ENCODE data around the gene FAM114A2. TPM values are rescaled to one million over a fixed set of nuclear protein-coding genes. Genes with fewer than 3 reads are reported as not detected.
"Not testable (repeated sequence)": the region's sequence is repeated elsewhere in the genome, so short reads cannot be mapped to it uniquely, and the experiment has no call there.

Gene FAM114A2
- 25.0 and 27.0 TPM in 2 replicates for total RNA-seq (2014; rRNA removed; shearing (Covaris generic))

DNA sequence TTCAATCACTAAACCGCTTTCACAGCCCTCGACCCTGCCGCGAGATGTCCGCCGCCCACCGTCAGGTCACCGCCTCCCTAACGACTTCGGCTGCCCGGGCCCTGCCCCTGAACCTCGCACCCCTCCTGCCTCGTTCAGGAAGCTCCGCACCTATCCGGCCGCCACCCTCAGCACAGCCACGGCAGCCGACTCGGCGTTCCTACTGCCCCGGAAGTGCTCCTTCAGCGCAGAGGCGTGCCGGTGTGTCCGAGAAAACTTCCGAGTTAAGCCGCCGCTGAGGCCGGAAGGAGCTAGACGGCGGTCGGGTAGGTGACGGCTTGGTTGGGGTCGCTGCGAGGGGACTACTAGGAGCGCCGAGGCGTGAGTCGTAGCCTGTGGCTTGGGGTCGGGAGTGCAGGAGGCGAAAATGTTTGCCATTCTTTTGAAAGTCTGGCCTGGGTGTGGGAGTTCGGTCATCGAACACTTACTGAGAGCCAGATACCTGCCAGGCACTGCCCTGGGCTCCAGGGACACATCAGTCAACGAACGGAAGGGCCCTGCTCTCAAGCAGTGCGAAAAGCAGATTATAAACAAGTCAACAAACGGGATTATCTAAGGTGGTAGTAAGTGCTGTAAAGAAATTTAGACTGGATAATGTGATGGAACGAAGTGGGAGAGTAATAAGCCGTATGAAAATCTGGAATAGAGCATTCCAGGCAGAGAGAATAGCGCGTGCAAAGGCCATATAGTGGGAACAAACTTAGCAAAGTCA lies at the start of gene FAM114A2, which contains the start of gene MFAP3:
Gene FAM114A2, minus strand, starts transcription at position 204 of the 751 bp plus-strand sequence. CDS start 3,957 bp downstream, outside the sequence.
Gene MFAP3, plus strand, starts transcription at position 261 of the 751 bp plus-strand sequence. CDS start 10,756 bp downstream, outside the sequence.
- DNase-seq (ENCODE audit: low spot score) = peak; percentile 88
- in situ Hi-C loops (cut with HindIII; ENCODE audit: low sequenced_read_pairs) = no loop called here

DNA sequence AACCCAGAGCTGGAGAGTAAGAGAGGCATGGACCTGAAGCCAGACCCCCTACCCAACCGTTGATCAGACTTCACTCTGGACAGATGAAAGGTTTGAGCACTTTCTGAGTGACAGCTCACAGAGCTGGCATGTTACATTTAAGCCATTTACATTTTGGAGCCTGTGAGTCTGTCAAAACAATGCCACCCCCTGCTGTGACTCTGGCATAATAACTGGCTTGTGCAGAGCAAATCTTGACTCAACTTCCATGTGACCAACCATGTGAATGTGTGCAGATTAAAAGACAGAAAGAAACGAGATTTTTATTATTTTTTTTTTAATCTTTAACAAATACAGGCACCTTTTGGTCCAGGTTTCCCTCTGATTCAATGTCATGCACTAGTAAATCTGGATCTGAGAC lies 48.5 kb upstream of the FAM114A2 start:
- peak; percentile 21 for DNase-seq (ENCODE audit: low spot score)
- in situ Hi-C loops (cut with HindIII; ENCODE audit: low sequenced_read_pairs) = no loop called here

DNA sequence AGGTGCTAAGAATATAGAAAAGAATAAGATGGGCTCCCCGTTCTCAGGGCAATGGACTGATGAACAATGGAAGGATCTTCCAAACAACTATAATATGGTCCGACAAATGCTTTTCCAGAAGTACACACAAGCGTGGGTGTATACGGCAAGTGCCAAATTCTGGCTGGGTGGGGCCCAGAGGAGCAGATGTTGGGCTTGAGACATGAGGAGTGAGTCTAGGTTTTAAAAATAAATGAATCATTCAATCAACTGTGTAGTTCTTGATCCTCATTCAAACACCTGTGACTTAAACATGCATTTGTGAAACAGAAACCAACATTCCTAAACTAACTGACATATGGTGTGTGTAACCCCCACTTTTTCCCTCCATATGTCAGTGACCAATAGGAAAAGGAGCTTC lies 47.9 kb upstream of the FAM114A2 start:
- in situ Hi-C loops (cut with HindIII; ENCODE audit: low sequenced_read_pairs) = no loop called here
- DNase-seq (ENCODE audit: low spot score) = no peak

DNA sequence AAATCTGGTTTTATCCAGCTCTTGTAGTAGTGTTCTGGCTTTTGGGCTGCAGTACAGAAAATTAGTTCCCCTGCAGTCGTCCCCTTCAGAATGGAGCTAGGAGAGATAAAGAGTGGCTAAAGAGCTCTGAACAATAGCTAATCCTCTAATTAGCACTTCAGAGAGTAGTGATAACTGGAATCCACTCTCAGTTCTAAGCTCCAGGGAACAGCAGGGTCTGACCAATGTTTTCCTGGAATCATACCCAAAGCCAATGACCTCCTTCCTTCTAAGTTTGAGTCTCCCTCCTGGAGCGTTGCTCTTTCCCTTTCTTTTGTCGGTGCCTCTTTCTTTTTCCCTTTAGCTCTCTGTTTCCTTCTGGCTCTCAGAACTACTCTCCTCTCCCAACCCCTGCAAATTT lies 47.4 kb upstream of the FAM114A2 start:
- in situ Hi-C loops (cut with HindIII; ENCODE audit: low sequenced_read_pairs) = no loop called here
- DNase-seq (ENCODE audit: low spot score) = no peak

DNA sequence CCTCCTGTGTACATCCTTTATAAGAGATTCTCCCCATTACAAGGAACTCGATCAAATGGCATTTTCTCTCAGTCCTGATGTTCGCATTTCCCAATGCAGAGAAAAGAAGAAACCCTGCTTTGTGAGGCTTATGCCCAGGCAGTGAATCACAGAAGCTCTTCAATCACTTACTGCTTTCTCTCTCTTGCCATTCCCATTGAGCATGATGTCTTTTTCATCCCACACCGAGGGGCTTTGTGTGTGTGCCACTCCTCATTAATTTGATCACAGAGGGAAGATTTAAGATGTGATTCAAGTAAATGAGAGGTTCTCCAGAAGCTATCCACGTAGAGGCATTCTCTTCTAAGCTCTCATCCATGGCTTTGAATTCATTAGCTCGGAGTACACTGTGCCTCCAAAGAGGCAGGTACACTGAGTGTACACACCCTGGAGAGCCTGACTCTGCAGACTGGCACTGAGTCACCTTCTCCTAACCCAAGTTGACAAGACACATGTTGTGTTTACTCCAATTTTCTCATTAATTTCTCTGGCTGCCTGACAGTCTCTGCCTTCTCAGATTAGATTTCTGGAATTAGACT lies 45.4 kb upstream of the FAM114A2 start:
- no peak for DNase-seq (ENCODE audit: low spot score)
- in situ Hi-C loops (cut with HindIII; ENCODE audit: low sequenced_read_pairs) = no loop called here

DNA sequence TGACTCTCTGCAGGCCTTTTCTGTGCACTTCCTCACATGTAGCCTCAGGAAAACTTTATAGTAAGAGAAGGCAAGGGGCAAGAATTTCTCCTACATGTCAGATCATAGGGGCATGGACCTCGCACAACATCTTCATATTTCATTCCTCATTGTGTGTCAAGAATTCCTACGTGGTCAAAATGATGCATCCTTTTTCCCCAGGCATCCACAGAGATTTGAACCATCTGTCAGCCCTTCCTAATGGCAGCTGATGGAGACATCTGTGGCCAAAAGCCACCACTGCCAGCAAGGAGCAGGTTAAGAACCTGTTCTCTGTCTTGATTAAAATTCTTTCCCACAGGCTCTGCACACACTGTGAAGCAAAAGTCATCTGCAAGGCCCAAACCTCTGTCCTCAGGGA lies 42.5 kb upstream of the FAM114A2 start:
- in situ Hi-C loops (cut with HindIII; ENCODE audit: low sequenced_read_pairs) = no loop called here
- peak; percentile 25 for DNase-seq (ENCODE audit: low spot score)

DNA sequence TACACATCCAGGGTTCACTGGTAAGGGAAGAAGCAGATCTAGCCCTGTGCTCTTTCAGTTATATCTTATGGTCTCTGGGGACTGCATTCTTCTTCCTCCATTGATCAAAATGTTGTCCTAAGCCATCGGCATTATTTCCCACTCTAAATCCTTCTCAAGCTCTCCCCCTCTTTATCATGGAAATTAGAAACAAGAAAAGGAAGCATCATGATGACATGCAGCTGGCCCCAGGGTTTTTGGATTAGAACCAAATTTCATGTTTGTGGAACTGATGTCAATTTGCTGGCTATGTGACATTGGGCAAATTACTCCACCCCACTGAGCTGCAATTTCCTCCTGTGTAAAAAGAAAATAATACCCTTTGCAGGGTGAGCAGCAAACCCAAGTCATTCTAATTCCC lies 39.6 kb upstream of the FAM114A2 start:
- no peak for DNase-seq (ENCODE audit: low spot score)
- in situ Hi-C loops (cut with HindIII; ENCODE audit: low sequenced_read_pairs) = no loop called here

DNA sequence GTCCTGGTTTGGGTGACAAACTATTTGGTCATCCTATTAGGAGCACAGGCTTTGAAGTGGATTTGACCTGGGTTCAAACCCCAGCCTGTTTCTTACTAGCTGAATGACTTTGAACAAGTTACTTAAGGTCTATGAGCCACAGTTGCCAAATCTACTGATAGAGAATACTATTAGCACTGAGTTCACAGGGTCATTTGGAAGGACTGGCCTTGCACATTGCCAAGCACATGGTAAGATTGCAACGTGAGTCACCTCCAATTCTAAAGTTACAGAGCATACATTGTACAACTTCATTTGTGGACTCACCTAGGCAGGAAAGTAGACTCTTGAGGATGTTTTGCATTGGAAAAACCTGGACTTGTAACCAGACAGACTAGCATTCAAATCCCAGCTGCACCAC lies 39.0 kb upstream of the FAM114A2 start:
- no peak for DNase-seq (ENCODE audit: low spot score)
- in situ Hi-C loops (cut with HindIII; ENCODE audit: low sequenced_read_pairs) = no loop called here

DNA sequence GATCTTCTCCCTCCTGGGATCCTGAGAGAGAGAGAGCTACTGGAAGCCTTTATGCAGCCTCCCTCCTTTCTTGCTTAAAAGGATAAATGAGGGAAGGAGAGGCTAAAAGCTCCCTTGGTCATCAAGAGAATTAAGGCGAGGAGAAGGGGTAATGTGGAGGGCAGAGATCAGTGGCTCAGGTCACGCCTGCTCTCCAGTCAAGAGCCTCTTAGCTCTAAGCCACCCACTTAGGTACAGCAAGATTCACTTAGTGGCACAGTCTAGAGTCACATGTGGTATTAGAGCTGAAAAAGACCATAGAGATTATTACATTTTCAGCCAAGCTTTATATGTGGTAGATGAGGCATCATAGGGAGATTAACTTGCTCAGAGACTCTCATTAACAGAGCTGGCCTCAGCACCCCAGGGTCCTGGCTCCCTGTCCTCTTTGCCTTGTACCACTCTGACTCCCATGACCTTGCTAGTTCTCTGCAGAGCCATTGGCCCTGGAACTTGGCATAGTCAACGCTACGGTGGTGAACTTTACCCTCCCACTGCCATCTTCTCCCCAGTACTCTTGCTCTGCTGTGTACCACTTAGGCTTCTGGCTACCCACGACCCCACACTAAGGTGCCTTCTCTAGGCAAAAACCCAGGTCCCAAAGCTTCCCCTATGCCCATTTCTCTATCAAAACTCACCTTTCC lies 37.7 kb upstream of the FAM114A2 start:
- DNase-seq (ENCODE audit: low spot score) = no peak

DNA sequence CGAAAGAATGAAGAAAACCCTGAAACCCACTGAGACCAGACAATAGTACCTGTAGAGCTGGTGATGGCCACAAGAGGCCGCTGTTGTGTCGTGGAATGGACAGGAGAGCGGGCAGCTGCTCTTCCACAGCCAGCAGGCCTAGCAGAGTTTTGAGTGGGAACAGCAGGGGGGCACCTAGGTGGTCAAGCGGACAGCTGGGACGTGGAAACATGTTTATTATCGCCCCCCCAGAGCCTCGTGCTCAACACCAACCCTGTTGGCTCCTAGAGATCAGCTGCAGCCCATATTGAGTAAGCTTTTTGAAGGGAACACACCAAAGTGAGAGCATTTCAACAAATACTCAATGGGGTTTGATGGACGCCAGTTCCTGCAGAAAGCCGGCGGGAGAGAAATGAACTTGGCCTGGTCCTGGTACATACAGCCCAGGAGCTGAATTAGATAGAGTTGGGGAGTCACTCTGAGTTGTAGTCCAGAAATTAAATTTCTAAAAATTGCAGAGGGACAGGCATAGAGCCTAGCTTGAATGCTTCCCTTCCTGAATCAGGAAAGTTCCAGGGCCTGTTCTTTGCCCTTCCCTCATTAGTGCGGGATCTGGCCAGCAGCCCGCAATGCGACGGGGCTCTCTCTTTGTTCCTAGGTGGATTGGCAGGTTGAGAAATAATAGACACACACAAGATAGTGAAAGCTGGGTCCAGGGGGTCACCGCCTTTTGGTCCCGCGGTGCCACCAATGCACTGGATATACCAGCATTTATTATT lies 33.9 kb upstream of the FAM114A2 start:
- in situ Hi-C loops (cut with HindIII; ENCODE audit: low sequenced_read_pairs) = no loop called here
- peak; percentile 79 for DNase-seq (ENCODE audit: low spot score)

More for the DNA sequence above, 37.7 kb upstream of the FAM114A2 start:
- in situ Hi-C loops (cut with HindIII; ENCODE audit: low sequenced_read_pairs) = no loop called here

DNA sequence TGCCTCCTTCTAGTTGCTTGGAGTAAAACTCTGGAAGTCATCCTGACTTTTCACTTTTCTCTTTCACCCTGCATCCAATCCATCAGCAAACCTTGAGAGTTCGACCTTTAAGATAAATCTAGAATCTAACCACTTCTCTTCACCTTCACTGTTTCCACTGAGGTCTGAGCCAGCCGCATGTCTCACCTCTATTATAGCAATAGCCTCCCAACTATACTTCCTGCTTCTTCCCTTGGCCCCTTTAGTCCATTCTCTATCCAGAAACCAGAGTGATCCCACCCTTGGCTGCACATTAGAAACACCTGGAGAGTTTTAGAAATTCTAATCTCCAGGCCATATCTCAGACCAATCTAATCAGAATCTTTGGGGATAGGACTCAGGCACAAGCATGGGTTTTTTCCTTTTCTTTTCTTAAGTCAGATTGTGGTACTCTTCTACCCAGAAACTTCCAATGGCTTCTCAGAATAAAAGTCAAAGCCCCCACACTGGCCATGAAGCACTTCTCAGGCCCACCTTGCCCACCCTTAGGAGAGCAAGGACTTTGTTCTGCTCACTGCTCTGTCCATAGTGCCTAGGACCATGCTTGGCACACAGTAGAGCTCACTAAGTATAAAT lies 33.2 kb upstream of the FAM114A2 start:
- DNase-seq (ENCODE audit: low spot score) = no peak
- in situ Hi-C loops (cut with HindIII; ENCODE audit: low sequenced_read_pairs) = no loop called here

DNA sequence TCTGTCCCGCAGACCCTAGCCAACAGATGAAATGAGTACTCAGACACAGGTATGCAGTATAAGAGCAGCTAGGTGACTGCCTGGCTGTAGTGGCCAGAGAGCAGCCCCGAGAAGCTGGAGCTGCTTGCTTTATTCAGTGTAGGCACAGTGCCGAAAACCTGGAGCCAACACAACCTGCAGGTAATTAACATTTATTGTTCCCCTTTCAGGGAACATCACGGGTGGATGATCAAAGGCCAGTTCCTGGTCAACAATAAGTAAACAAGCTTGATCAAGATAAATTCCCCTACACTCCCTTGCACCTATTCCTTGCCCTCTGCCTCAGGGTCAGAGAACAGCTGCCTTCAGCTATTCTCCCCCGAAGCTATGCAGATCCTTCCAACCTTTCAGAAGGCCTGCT lies 31.1 kb upstream of the FAM114A2 start:
- DNase-seq (ENCODE audit: low spot score); in situ Hi-C loops (cut with HindIII; ENCODE audit: low sequenced_read_pairs): not testable (repeated sequence)

DNA sequence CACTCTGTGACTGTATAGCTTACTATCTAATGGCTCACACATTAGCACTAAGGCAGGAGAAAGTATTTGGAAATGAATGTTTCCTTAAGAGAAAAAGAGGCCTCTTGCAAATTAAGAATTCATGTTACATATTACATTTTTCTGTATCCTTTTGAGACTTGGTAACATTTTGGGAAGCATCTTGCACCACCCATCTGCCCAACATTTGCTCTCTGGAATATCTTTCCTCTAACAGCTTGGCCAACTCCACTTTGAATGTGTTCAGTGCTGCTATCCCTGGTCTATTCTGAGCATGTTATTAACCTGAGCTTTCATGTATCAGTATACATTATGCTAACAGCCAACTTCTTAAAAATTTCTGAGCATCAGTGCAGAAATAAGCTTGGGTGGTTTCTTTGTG lies 27.3 kb upstream of the FAM114A2 start:
- in situ Hi-C loops (cut with HindIII; ENCODE audit: low sequenced_read_pairs) = no loop called here

DNA sequence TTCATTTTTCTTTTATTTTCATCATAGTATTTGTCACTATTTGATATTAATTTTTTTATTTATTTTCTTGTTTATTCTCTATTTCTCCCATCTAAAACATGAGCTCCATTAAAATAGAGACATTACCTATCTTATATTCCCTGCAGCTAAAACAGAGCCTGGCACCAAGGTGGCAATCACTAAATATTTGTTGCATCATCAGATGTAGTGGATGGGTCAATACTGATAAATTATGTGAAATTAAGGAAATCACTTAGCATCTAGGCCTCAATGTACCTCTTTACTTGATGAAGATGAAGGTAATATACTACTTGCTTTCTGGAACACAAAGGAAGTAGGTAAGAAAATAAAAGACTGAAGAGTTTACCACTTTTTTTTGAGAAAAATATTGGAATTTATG lies 24.7 kb upstream of the FAM114A2 start:
- no peak for DNase-seq (ENCODE audit: low spot score)
- in situ Hi-C loops (cut with HindIII; ENCODE audit: low sequenced_read_pairs) = no loop called here

More for the DNA sequence above, 27.3 kb upstream of the FAM114A2 start:
- no peak for DNase-seq (ENCODE audit: low spot score)

DNA sequence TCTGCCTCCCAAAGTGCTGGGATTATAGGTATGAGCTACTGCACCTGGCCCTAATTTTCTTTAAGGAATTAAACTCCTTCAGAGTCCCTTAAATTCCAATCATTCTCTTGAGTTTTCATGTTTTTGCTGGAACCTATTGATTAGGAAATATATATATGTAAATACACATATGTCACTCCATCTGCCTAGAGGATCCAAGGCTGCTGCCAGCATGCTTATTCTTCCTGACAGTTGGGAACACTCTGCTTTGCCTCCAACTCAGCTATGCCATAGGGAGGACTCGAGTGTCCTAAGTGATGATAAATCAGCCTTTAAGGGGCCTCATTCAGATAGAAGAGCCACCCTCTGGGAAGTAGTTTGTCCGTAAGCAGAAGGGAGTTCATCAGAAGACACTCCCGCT lies 21.9 kb upstream of the FAM114A2 start:
- no peak for DNase-seq (ENCODE audit: low spot score)
- in situ Hi-C loops (cut with HindIII; ENCODE audit: low sequenced_read_pairs) = no loop called here

DNA sequence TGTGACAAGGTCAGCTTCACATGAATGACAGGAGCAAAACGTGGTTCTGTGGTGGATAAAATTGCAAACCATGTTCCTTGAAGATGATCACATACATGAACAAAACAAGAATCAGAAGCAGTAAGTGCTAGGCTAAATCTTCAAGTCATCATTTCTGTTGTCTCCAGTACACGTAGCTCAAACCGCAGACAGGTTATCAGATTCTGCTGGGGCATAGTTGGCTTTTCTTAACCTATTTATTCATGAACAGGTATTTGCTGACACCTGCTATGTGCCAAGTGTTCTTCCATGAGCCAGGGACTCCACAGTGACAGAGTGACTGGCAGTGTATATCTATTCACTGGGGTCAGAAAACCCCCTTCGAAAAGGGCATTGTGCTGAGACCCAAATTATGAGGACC lies 20.9 kb upstream of the FAM114A2 start:
- no peak for DNase-seq (ENCODE audit: low spot score)
- in situ Hi-C loops (cut with HindIII; ENCODE audit: low sequenced_read_pairs) = no loop called here

DNA sequence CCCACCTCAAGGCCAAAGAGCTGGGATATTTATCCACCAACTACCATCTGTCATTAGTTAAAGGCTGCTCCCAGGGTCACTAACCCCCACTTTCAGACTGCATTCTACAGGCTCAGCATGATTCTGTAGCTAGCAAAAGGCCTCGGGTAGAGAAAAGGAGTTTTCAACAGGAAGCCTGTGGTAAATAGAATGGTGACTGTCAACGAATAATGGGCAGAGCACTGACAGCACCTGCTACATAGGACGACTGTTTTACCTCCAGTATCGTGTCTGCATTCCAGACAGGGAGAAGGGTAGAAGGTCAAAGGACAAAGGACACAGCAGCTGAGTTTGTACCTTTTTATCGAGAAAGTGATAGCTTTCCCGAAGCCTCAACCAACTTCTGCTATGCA lies 20.3 kb upstream of the FAM114A2 start:
- no peak for DNase-seq (ENCODE audit: low spot score)
- in situ Hi-C loops (cut with HindIII; ENCODE audit: low sequenced_read_pairs) = no loop called here

DNA sequence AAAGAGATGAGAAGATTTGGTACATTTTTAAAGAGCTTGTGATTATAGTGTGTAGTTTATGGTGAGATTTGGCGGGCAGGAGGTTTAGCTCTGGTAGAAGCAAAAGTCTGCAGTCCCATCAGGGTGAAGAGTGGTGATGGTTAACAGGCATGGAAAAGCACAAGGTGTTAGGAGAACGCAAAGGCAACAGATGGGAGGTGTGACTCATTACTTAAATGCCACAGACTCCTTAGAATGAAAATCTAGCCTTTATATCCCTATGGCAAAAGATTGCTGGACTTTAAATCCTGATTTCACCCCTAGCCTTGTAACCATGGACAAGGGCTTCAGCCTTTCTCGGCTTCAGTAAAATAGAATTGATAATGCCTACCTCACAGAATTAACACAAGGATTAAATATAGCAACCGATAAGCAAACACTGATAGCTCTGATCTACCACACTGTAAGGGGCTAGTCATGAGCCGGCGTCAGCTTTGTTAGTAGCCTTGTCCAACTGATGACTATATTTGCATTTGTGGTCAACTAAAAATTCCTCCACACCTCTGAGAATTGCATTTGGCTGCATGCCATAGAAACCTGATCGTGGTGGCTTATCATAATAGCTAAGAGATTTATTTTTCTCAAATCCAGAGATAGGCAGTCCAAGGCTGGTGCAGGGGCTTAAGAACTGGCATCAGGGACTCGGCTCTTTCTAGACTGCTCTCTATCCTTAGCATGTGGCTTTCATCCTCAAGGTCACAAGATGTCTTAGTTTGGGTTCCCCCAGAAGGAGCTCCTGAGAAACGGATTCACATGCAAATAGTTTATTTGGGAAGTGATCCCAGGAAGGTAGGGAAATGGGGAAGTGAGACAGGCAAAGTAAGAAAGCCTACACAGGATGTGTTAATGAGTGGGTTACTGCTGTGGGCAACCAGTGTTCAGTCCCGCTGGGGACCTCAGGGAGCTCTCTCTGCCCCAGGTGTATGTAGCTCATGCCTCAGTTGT lies 19.6 kb upstream of the FAM114A2 start:
- in situ Hi-C loops (cut with HindIII; ENCODE audit: low sequenced_read_pairs) = no loop called here
- DNase-seq (ENCODE audit: low spot score) = peak; percentile 14
